OCI-LY7 (cell line): ENCODE measurements around the gene TOB2. TPM values are rescaled to one million over a fixed set of nuclear protein-coding genes. Genes with fewer than 3 reads are reported as not detected.

Source experiments
- BruUV-seq: library from RNA; stranded (reverse); fragments of 400-500 nt; replicated peaks from 2 replicates; lab custom pipeline; 2021; lab: Mats Ljungman, UMichigan
- CTCF ChIA-PET: fragments of 300-600 bp; sonication (Branson Sonifier 250); formaldehyde crosslinking; loops from one replicate; lab custom pipeline; 2022; ENCODE audit warnings: antibody characterized with exemption; ENCODE audit not compliant: unreplicated experiment; lab: Charles Lee
- POLR2A ChIA-PET: fragments of 300-600 bp; sonication (Branson Sonifier 250); formaldehyde crosslinking; loops from one replicate; lab custom pipeline; 2022; ENCODE audit warnings: antibody characterized with exemption; lab: Charles Lee
- DNase-seq: peaks from one replicate; pipeline ENCODE4 v3.0.0-alpha.2; 2015; ENCODE audit warnings: low spot score
- H2AFZ ChIP-seq: fragments of 200-600 bp; sonication (generic), shearing (Covaris generic); 2 replicates; pipeline ENCODE4 v1.6.1; 2014; ENCODE audit warnings: mild to moderate bottlenecking, antibody characterized with exemption, low read length, moderate library complexity
- H3K27ac ChIP-seq: fragments of 200-600 bp; sonication (generic); 2 replicates; pipeline ENCODE4 v1.5.1; 2014; ENCODE audit warnings: mixed run types, low read depth, mild to moderate bottlenecking, moderate library complexity, low read length, inconsistent platforms; ENCODE audit not compliant: poor library complexity, severe bottlenecking
- H3K36me3 ChIP-seq: fragments of 200-600 bp; sonication (generic); 2 replicates; pipeline ENCODE4 v1.6.1; 2014; ENCODE audit warnings: mild to moderate bottlenecking, antibody characterized with exemption, low read length, moderate library complexity, mixed read lengths; ENCODE audit not compliant: insufficient read depth
- H3K4me1 ChIP-seq: fragments of 200-600 bp; sonication (generic); 2 replicates; pipeline ENCODE4 v1.5.1; 2014; ENCODE audit warnings: mild to moderate bottlenecking, low read length; ENCODE audit not compliant: insufficient read depth, poor library complexity, severe bottlenecking
- H3K4me2 ChIP-seq: fragments of 200-600 bp; sonication (generic); 2 replicates; pipeline ENCODE4 v1.6.1; 2014; ENCODE audit warnings: mild to moderate bottlenecking, low read length
- H3K4me3 ChIP-seq: fragments of 200-600 bp; sonication (generic); 2 replicates; pipeline ENCODE4 v1.5.1; 2014; ENCODE audit warnings: mild to moderate bottlenecking, low read depth, low read length; ENCODE audit not compliant: poor library complexity, severe bottlenecking
- H3K79me2 ChIP-seq: fragments of 200-600 bp; sonication (generic); 2 replicates; pipeline ENCODE4 v1.6.1; 2016; ENCODE audit warnings: low read depth, mild to moderate bottlenecking, low read length, moderate library complexity, mixed read lengths; ENCODE audit not compliant: insufficient read depth
- H3K9me2 ChIP-seq: fragments of 200-600 bp; sonication (generic); 2 replicates; pipeline ENCODE4 v1.6.1; 2016; ENCODE audit warnings: mild to moderate bottlenecking, low read length, mixed read lengths; ENCODE audit not compliant: insufficient read depth
- H3K9me3 ChIP-seq: fragments of 200-600 bp; sonication (generic); 2 replicates; pipeline ENCODE4 v1.6.1; 2014; ENCODE audit warnings: mild to moderate bottlenecking, mixed run types, low read length, mixed read lengths
- H4K20me1 ChIP-seq: fragments of 200-600 bp; sonication (generic); 2 replicates; pipeline ENCODE4 v1.6.1; 2014; ENCODE audit warnings: mild to moderate bottlenecking, antibody characterized with exemption, low read length, moderate library complexity, mixed read lengths; ENCODE audit not compliant: insufficient read depth
- EZH2phosphoT487 ChIP-seq: fragments of 200-600 bp; sonication (generic); IDR thresholded peaks from 2 replicates; pipeline ENCODE4 v1.6.1; 2018; ENCODE audit warnings: low read depth, borderline replicate concordance, mild to moderate bottlenecking, mixed run types, antibody characterized with exemption, low read length, moderate library complexity, mixed read lengths
- intact Hi-C: fragments of 100-400 bp; cut with micrococcal nuclease; formaldehyde crosslinking; loops from one replicate; pipeline ENCODE4 v1.10.0; 2022; ENCODE audit not compliant: unreplicated experiment
- total RNA-seq, 2 experiments: library from RNA; depleted of rRNA in 1 of 2; stranded (reverse); fragments of >200 nt in 1 of 2; shearing (Covaris generic) in 1 of 2; gene quantifications; 2 replicates each; pipeline ENCODE4 v1.2.3, GENCODE V29; 2014 to 2022
- TF ChIP-seq, protein P1 (sequence below): fragments of 200-600 bp; sonication (generic); conservative IDR thresholded peaks from 2 replicates; pipeline ENCODE4 v1.5.1; 2014; ENCODE audit warnings: mild to moderate bottlenecking, antibody characterized with exemption, low read length, moderate library complexity, mixed read lengths

Gene TOB2
- total RNA-seq, 2 experiments from 2014 or later = 13.5 to 27.0 TPM

DNA sequence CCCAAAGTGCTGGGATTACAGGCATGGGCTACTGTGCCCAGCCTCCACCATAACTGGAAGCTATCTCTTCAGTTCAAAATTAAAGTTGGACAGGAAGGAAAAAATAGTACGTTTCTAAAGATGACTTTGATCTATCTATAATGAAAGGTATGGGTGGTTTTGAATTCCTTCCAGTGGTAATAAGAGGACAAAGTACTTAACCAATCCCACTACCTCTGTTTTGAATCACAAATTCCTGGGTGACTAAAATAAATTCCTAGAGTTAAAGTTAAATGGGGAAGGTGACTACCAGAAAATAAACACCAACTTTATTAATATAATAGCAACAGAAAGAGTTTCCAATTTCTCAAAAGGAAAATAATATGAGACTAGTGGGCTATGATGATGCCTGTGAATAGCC is 12.8 kb upstream of the TOB2 start:
- no peaks in the 10 kb centered on the region for H3K9me2 ChIP-seq
- H3K27ac ChIP-seq = no peak overlapping the region
- H3K4me1 ChIP-seq = no peaks in the 10 kb centered on the region
- peaks cover 69% of the 10 kb centered on the region for H3K36me3 ChIP-seq
- H4K20me1 ChIP-seq = no peaks in the 10 kb centered on the region; the same call in 1 of the 2 replicates
- ChIA-PET CTCF (no interaction called here), POLR2A (interaction anchor here (0.6 to 1.3 kb wide), 2 partner anchors 9 to 698 kb away, joined by 3 to 4 read pairs; partner anchors contain the start of gene PHF5A)
- peaks cover 8% of the 10 kb centered on the region; the same call in 1 of the 2 replicates for H3K79me2 ChIP-seq
- no peak for TF ChIP-seq EZH2phosphoT487
- TF ChIP-seq, protein P1, sequence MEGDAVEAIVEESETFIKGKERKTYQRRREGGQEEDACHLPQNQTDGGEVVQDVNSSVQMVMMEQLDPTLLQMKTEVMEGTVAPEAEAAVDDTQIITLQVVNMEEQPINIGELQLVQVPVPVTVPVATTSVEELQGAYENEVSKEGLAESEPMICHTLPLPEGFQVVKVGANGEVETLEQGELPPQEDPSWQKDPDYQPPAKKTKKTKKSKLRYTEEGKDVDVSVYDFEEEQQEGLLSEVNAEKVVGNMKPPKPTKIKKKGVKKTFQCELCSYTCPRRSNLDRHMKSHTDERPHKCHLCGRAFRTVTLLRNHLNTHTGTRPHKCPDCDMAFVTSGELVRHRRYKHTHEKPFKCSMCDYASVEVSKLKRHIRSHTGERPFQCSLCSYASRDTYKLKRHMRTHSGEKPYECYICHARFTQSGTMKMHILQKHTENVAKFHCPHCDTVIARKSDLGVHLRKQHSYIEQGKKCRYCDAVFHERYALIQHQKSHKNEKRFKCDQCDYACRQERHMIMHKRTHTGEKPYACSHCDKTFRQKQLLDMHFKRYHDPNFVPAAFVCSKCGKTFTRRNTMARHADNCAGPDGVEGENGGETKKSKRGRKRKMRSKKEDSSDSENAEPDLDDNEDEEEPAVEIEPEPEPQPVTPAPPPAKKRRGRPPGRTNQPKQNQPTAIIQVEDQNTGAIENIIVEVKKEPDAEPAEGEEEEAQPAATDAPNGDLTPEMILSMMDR = no peak
- H3K9me3 ChIP-seq = no peaks in the 10 kb centered on the region
- no peak overlapping the region for H2AFZ ChIP-seq
- DNase-seq = no peak
- no TSS peak for BruUV-seq
- no peak overlapping the region for H3K4me3 ChIP-seq
- no peak overlapping the region for H3K4me2 ChIP-seq
- intact Hi-C loops = no loop called here

DNA sequence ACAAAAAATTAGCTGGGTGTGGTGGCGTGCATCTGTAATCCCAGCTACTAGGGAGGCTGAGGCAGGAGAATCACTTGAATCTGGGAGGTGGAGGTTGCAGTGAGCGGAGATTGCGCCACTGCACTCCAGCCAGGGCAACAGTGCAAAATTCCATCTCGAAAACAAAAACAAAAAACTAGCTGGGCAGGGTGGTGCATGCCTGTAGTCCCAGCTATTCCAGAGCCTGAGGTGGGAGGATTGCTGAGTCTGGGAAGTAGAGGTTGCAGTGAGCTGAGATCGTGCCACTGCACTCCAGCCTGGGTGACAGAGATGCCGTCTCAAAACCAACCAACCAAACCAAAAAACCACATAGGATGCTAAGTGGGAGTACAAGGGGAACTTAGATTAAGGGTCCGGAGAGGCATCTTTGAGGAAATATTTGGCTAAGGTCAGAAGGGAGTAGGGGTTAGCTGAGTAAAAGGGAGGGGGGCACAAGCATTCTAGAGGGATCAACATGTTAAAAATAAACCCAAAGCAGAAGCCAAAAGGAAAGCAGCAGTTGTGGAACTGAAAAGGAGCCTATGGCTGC is 11.6 kb upstream of the TOB2 start:
- POLR2A ChIA-PET = interaction anchor here (0.5 to 1.4 kb wide), 3 partner anchors 10 to 303 kb away, joined by 4 read pairs; partner anchors contain the start of gene PHF5A
- Histone ChIP-seq H2AFZ (no peak overlapping the region), H3K9me3 (no peaks in the 10 kb centered on the region), H3K4me2 (no peak overlapping the region), H3K4me1 (no peaks in the 10 kb centered on the region), H3K4me3 (no peak overlapping the region), H3K36me3 (peaks cover 58% of the 10 kb centered on the region), H3K9me2 (no peaks in the 10 kb centered on the region), H3K27ac (no peak overlapping the region), H3K79me2 (no peaks in the 10 kb centered on the region), H4K20me1 (no peaks in the 10 kb centered on the region)
- TF ChIP-seq EZH2phosphoT487 = no peak
- TF ChIP-seq, protein P1 = no peak
- no peak for DNase-seq
- intact Hi-C loops = no loop called here
- CTCF ChIA-PET = no interaction called here
- no TSS peak for BruUV-seq
